ENCODE measurements around the gene EXOC6. TPM values are rescaled to one million over a fixed set of nuclear protein-coding genes. Genes with fewer than 3 reads are reported as not detected.

EXOC6 gene
- polyA plus RNA-seq, 1 donor (not counting 4 experiments of a cell fraction or from before 2014, with no cell fraction given), result 1.2 TPM

- no peak for TF ChIP-seq EZH2 (IDR thresholded peaks at IDR 0.05; ENCODE audit: low read length)
- TF ChIP-seq, protein P1, sequence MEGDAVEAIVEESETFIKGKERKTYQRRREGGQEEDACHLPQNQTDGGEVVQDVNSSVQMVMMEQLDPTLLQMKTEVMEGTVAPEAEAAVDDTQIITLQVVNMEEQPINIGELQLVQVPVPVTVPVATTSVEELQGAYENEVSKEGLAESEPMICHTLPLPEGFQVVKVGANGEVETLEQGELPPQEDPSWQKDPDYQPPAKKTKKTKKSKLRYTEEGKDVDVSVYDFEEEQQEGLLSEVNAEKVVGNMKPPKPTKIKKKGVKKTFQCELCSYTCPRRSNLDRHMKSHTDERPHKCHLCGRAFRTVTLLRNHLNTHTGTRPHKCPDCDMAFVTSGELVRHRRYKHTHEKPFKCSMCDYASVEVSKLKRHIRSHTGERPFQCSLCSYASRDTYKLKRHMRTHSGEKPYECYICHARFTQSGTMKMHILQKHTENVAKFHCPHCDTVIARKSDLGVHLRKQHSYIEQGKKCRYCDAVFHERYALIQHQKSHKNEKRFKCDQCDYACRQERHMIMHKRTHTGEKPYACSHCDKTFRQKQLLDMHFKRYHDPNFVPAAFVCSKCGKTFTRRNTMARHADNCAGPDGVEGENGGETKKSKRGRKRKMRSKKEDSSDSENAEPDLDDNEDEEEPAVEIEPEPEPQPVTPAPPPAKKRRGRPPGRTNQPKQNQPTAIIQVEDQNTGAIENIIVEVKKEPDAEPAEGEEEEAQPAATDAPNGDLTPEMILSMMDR (optimal IDR thresholded peaks at IDR 0.05 in 1 of 3, IDR thresholded peaks at IDR 0.05 in 1 of 3, conservative IDR thresholded peaks at IDR 0.05 in 1 of 3; ENCODE audit: extremely low read depth in 1 of 3, insufficient read depth in 2 of 3, low read length in 3 of 3), result peak in 2 of 3 experiments; percentile 32 to 43
Observed at GRCh38 chr10:92965314-92965713, 117.0 kb downstream of the EXOC6 start.

GRCh38 chr10:92967641-92968040 is 119.3 kb downstream of the EXOC6 start:
- dilution Hi-C loops (cut with MboI; ENCODE audit: extremely low pct_ligation_motif_present, low sequenced_read_pairs), result no loop called here
- FAIRE-seq, result no peak

More at GRCh38 chr10:92965314-92965713, 117.0 kb downstream of the EXOC6 start:
- Histone ChIP-seq H3K9ac (ENCODE audit: control insufficient read depth, extremely low read depth, insufficient read depth, low read length) (no peak overlapping the region), H3K4me2 (ENCODE audit: control insufficient read depth, extremely low read depth, insufficient read depth, low read depth, low read length) (peak overlapping the region; percentile 67), H3K27me3 (ENCODE audit: control insufficient read depth, extremely low read depth, insufficient read depth, low read length) (no peaks in the 10 kb centered on the region), H2AFZ (ENCODE audit: control insufficient read depth, low read length) (peak overlapping the region; percentile 47), H4K20me1 (ENCODE audit: control insufficient read depth, extremely low read depth, insufficient read depth, low read length) (no peaks in the 10 kb centered on the region), H3K9me3 (ENCODE audit: control insufficient read depth, low read depth, low read length) (no peaks in the 10 kb centered on the region), H3K4me3 (ENCODE audit: control insufficient read depth in 2 of 3, extremely low read depth in 1 of 3, insufficient read depth in 2 of 3, low read depth in 1 of 3, low read length in 3 of 3) (peak overlapping the region in 2 of 3 experiments; percentile 37 to 40), H3K4me1 (ENCODE audit: control insufficient read depth, extremely low read depth, insufficient read depth, low read length) (peaks cover 9% of the 10 kb centered on the region), H3K36me3 (ENCODE audit: control insufficient read depth in 2 of 2, extremely low read depth in 1 of 2, insufficient read depth in 2 of 2, low read length in 2 of 2) (no peaks in the 10 kb centered on the region), H3K79me2 (ENCODE audit: control insufficient read depth, insufficient read depth, low read length) (no peaks in the 10 kb centered on the region), H3K27ac (ENCODE audit: control insufficient read depth, insufficient read depth, low read length) (peak overlapping the region; percentile 31), H3K9me1 (ENCODE audit: control insufficient read depth, extremely low read depth, insufficient read depth, low read length) (no peaks in the 10 kb centered on the region)
- DNase-seq (ENCODE audit: low read depth, low spot score) (no peak), FAIRE-seq (peak; percentile 13)
- dilution Hi-C loops (cut with MboI; ENCODE audit: extremely low pct_ligation_motif_present, low sequenced_read_pairs), result no loop called here

More at GRCh38 chr10:92967641-92968040, 119.3 kb downstream of the EXOC6 start:
- no peak overlapping the region for H3K4me3 ChIP-seq (ENCODE audit: control insufficient read depth in 2 of 3, extremely low read depth in 1 of 3, insufficient read depth in 2 of 3, low read depth in 1 of 3, low read length in 3 of 3)
- no peaks in the 10 kb centered on the region for H3K36me3 ChIP-seq (ENCODE audit: control insufficient read depth in 2 of 2, extremely low read depth in 1 of 2, insufficient read depth in 2 of 2, low read length in 2 of 2)
- TF ChIP-seq, protein P1 (optimal IDR thresholded peaks at IDR 0.05 in 1 of 3, IDR thresholded peaks at IDR 0.05 in 1 of 3, conservative IDR thresholded peaks at IDR 0.05 in 1 of 3; ENCODE audit: extremely low read depth in 1 of 3, insufficient read depth in 2 of 3, low read length in 3 of 3), result no peak
- DNase-seq (ENCODE audit: low read depth, low spot score), result no peak
- no peak overlapping the region for H2AFZ ChIP-seq (ENCODE audit: control insufficient read depth, low read length)
- no peak overlapping the region for H3K4me2 ChIP-seq (ENCODE audit: control insufficient read depth, extremely low read depth, insufficient read depth, low read depth, low read length)
- H4K20me1 ChIP-seq (ENCODE audit: control insufficient read depth, extremely low read depth, insufficient read depth, low read length), result no peaks in the 10 kb centered on the region
- H3K4me1 ChIP-seq (ENCODE audit: control insufficient read depth, extremely low read depth, insufficient read depth, low read length), result peaks cover 19% of the 10 kb centered on the region
- H3K9me3 ChIP-seq (ENCODE audit: control insufficient read depth, low read depth, low read length), result no peaks in the 10 kb centered on the region
- no peak overlapping the region for H3K9ac ChIP-seq (ENCODE audit: control insufficient read depth, extremely low read depth, insufficient read depth, low read length)
- no peak overlapping the region for H3K27ac ChIP-seq (ENCODE audit: control insufficient read depth, insufficient read depth, low read length)
- no peaks in the 10 kb centered on the region for H3K27me3 ChIP-seq (ENCODE audit: control insufficient read depth, extremely low read depth, insufficient read depth, low read length)
- H3K79me2 ChIP-seq (ENCODE audit: control insufficient read depth, insufficient read depth, low read length), result no peaks in the 10 kb centered on the region
- no peaks in the 10 kb centered on the region for H3K9me1 ChIP-seq (ENCODE audit: control insufficient read depth, extremely low read depth, insufficient read depth, low read length)
